HG02970 (cell line): Measurements from ENCODE around the gene KCNMA1.

Experiments used
- ATAC-seq: cut with Tn5 transposase; IDR thresholded peaks from one replicate; pipeline ENCODE4 v1.9.1; 2021; ENCODE audit warnings: mild to moderate bottlenecking, moderate library complexity, moderate number of reproducible peaks; ENCODE audit not compliant: unreplicated experiment, low FRiP score

KCNMA1 gene

DNA sequence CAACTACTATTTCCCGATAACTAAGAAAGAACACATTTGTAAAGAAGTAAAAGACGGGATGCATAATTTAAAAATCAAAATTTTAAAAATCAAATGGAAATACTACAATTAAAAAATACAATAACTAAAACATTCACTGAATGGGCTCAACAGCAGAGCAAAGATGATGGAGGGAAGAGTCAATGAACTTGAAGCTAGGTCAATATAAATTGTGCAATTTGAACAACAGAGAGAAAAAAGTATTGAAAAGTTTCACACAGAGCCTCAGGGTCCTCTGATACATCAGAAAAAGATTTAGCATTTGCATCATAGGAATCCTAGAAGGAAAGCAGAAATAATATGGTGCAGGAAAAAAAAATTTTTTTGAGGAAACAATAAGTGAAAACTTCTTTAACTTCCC, 581.0 kb downstream of the KCNMA1 start:
- ATAC-seq: no peak

GRCh38 chr10:77052593-77052992, 585.0 kb downstream of the KCNMA1 start:
- ATAC-seq: no peak

- no peak for ATAC-seq
These were observed 585.8 kb downstream of the KCNMA1 start for GRCh38 chr10:77051837-77052236.

DNA sequence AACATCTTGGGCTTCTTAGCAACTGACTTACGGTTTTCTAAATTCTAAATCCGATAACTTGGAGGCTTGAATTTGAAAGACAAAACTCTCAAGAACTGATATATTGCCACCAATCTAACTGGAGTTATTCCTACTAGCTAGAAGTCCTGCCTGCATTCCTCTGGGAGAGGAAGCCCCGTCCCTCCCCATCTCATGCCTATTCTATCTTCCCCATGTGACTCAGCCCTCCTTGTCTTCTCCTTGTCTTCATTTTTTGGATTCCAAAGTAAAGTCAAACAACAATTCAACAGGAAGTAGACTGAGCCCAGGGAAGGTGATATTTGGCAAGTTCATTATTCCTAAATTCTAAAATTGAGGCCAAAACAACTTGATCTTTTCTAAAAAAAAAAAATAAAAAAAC, 587.7 kb downstream of the KCNMA1 start:
- ATAC-seq: no peak

- ATAC-seq: no peak
These were observed 588.5 kb downstream of the KCNMA1 start for GRCh38 chr10:77049146-77049545.

GRCh38 chr10:77045085-77045484, 592.5 kb downstream of the KCNMA1 start:
- ATAC-seq: no peak

DNA sequence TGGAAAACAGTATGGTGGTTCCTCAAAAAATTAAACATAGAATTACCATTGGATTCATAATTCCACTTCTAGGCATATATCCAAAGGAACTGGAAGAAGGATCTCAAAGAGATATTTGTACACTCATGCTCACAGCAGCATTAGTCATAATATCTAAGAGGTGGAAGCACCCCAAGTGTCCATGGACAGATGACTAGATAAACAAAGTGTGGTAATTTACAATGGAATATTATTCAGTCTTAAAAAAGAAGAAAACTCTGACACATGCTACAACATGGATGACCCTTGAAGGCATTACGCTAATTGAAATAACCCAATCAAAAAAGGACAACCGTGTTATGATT, 594.2 kb downstream of the KCNMA1 start:
- no peak for ATAC-seq

GRCh38 chr10:77042706-77043419, 594.7 kb downstream of the KCNMA1 start:
- no peak for ATAC-seq

GRCh38 chr10:77041636-77042258, 595.9 kb downstream of the KCNMA1 start:
- ATAC-seq: no peak

DNA sequence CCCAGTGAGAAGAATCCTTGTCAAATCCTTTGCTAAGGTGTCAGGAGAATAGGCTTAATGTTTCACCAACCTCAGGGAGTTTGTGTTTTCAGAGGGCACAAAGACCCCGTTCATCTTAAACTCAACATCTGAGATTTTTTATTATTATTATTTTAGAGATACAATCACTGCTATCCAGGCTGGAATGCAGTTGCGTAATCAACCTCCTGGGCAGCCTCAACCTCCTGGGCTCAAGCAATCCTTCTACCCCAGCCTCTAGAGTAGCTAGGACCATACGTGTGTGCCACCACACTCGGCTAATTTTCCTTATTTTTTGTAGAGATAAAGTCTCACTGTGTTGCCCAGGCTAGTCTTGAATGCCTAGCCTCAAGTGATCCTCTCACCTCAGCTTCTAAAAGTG, 599.2 kb downstream of the KCNMA1 start:
- ATAC-seq: no peak

GRCh38 chr10:77037735-77038403, 599.7 kb downstream of the KCNMA1 start:
- ATAC-seq: no peak

DNA sequence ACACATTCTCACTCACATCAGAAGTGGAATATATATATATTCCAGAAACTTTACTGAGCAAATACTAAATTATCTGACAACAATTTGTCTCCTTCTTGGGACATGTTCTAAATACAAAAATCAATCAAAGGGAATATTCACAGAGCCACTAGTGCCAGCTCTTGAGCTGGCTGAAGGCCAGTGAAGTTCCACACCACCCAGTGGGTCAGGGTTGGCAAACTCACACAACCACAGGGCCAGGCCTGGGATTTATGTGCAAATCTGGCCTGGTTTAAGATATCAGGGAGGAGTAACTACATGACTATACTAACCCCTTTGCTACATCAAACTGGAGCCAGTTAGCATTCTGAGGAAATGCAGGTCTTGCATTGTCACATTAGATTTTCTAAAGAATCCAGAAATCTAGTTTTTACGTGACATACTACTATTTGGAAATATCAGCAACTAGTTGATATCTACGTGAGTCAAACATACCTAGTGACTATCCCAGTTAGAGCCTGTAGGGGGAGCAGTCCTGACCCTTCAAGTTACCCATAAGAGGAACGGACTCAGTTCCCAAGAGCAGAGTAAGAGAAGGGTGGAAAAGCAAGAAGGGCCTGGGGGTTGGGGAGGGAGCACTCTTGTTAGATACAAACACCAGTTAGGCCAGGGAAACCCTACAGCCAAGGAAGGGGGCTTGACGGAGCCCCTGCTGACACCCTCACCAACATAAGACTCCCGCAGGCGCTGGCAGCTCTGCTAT, 600.4 kb downstream of the KCNMA1 start:
- no peak for ATAC-seq

GRCh38 chr10:77036276-77036675, 601.3 kb downstream of the KCNMA1 start:
- ATAC-seq: no peak

DNA sequence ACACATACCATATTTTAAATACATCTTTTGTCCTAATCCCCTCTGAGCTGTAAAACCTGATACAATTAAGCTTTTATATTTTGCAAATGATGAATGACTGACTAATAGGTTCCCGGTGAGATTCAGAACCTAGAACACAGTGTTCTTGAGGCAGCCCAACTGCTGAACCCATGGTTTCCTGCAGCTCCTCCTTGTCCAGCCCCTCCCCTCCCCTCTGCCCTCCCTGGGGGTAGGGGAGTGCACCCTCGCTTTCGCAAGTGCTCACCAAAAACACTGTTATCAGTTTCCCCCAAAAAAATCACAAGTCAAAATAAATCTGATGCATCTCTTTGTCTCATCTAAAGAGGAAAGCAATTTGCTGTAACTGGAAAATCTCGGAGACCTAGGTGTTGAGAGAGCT, 602.8 kb downstream of the KCNMA1 start:
- ATAC-seq: no peak

DNA sequence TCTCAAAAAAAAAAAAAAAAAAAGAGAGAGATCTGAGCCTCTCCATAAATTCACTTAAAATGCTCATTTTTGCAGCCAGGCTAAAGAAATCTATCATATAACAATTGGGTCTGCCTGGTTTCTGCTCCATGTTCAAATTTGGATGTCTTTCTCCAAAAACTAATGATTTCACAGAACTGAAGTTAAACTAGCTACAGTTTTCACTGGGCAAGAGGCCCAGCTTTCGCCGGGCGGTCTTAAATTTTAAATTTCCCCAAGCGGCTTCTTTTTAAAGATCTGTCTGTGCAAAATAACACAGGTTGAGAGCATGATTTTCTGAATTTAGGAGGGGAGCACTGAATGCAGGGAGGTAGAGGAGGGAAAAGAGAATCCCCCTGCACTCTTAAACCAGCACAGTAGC, 603.4 kb downstream of the KCNMA1 start:
- no peak for ATAC-seq

DNA sequence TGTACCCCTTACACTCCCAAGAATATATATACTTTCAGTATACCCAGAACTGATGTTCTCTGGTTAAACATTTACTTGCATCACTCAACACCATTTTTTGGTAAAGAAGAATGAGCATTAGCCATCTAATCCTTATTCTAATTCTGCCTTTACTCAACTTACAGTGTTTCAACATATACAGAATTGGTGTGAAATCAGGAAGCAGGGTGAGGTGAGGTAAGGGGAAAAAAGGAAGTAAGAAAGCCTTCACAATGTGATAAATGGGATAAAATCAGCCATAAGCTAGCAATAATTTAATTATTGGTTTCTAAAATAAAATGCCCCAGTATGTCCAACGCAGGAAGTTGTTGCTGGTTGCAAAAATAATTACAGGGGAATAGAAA, 605.4 kb downstream of the KCNMA1 start:
- no peak for ATAC-seq

GRCh38 chr10:77031531-77032187, 605.9 kb downstream of the KCNMA1 start:
- ATAC-seq: no peak

DNA sequence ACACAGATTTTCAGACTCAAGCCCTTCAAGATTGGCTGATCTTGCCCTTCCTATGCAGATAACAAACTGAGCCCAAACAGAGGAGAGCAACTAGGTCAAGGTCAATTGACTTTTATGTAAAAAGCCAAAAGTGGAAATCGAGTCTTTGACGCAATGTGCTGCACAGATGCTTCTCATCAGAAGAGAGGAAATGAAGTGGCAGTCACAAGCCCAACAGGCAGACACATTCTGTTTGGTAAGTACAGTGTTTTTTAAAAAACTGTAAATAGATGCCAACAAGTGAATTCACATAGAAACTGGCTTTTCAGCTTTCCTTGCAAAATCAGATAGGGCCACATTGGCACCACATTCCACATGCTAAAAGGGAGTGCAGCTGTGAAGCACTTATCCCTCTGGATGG, 606.6 kb downstream of the KCNMA1 start:
- no peak for ATAC-seq

- no peak for ATAC-seq
These were observed 607.6 kb downstream of the KCNMA1 start for GRCh38 chr10:77029777-77030717.

DNA sequence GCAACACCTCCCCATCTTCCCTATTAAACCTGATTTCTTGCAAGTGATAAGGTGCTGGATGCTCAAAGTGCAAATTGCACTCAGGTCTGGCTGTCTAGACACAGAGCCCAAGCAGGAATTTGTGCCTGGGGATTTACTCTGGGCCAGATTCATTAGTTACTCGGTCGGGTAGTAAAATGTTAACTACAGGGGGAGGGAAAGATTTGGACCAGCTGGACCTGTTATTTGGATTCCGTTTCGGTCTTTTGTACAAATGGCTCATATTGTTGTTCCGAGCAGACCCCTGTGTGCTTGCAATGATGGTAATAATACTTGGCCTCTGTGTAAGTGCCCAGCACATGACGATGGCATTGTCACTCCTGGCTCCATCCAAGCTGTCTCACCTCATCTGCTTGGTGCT, 609.6 kb downstream of the KCNMA1 start:
- ATAC-seq: no peak
